Lung (tissue), 12 donors: ENCODE data around the gene PLEKHS1. TPM values are rescaled to one million over a fixed set of nuclear protein-coding genes. Genes with fewer than 3 reads are reported as not detected.
"Not testable (repeated sequence)": the region's sequence is repeated elsewhere in the genome, so short reads cannot be mapped to it uniquely, and the experiment has no call there.

Experiments
- ATAC-seq: fragments of 200-7000 bp; cut with Tn5 transposase; one replicate; pipeline ENCODE4 v1.9.1; 2020; ENCODE audit warnings: moderate number of reproducible peaks; ENCODE audit not compliant: insufficient read depth, low FRiP score
- DNase-seq, 3 donors: peaks; one replicate each; pipeline ENCODE4 v3.0.0-alpha.2; 2013 to 2017
- H3K27ac ChIP-seq, 2 donors: one replicate each; pipeline ENCODE4 v1.5.1; 2013; ENCODE audit warnings: mild to moderate bottlenecking in 2 of 2, moderate library complexity in 2 of 2, control low read depth in 1 of 2, inconsistent platforms in 1 of 2, low read depth in 1 of 2, low read length in 1 of 2
- H3K27me3 ChIP-seq, 3 donors: one replicate each; pipeline ENCODE4 v1.5.1; 2013; ENCODE audit warnings: low read length in 2 of 3; ENCODE audit not compliant: control insufficient read depth in 3 of 3, insufficient read depth in 3 of 3
- H3K36me3 ChIP-seq, 4 donors: one replicate each; pipeline ENCODE4 v1.5.1; 2013; ENCODE audit warnings: low read length in 4 of 4, mild to moderate bottlenecking in 1 of 4, moderate library complexity in 1 of 4; ENCODE audit not compliant: control insufficient read depth in 4 of 4, insufficient read depth in 4 of 4
- H3K4me1 ChIP-seq, 5 donors: one replicate each; pipeline ENCODE4 v1.5.1; 2013; ENCODE audit warnings: low read length in 5 of 5, mild to moderate bottlenecking in 2 of 5, moderate library complexity in 1 of 5; ENCODE audit not compliant: control insufficient read depth in 5 of 5, insufficient read depth in 5 of 5
- H3K4me3 ChIP-seq: one replicate; pipeline ENCODE4 v1.5.1; 2013; ENCODE audit warnings: mild to moderate bottlenecking, control low read depth, moderate library complexity
- H3K9ac ChIP-seq, 2 donors: one replicate each; pipeline ENCODE4 v1.5.1; 2013; ENCODE audit warnings: low read length in 2 of 2, control low read depth in 1 of 2; ENCODE audit not compliant: insufficient read depth in 1 of 2
- H3K9me3 ChIP-seq, 4 donors: one replicate each; pipeline ENCODE4 v1.5.1; 2013; ENCODE audit warnings: low read length in 3 of 4, mild to moderate bottlenecking in 1 of 4, moderate library complexity in 1 of 4; ENCODE audit not compliant: control insufficient read depth in 4 of 4, insufficient read depth in 3 of 4
- CTCF ChIP-seq: IDR thresholded peaks from 2 replicates; pipeline ENCODE4 v1.5.1; 2012; ENCODE audit warnings: mild to moderate bottlenecking; ENCODE audit errors: control extremely low read depth, extremely low read depth
- WGBS, 2 donors: extraction: QIAGEN DNeasy Blood & Tissue Kit; methylation state at CpG; one replicate each; pipeline ENCODE4 v1.1.7; 2013; 5-methylcytosine and 5-hydroxymethylcytosine counted together
- polyA plus RNA-seq, 2 donors: library from polyadenylated mRNA; stranded (reverse); fragments of 200-250 nt; gene quantifications; one replicate each; pipeline ENCODE4 v1.2.1, GENCODE V29; 2013
- total RNA-seq, 2 donors: library from RNA; depleted of rRNA in 1 of 2; stranded (reverse); fragments of >200 nt in 1 of 2; gene quantifications; one replicate each; pipeline ENCODE4 v1.2.1, GENCODE V29; 2014 to 2021
- donor health status: control.
- donor health status: control.
- donor health status: Bipolar disorder and iron deficiency.
- donor health status: healthy.
- donor health status: DM: yes; HTN: yes; CAD: no.

PLEKHS1 gene
- total and polyA plus RNA-seq, 4 donors, result 4.2 to 21.9 (median 10.4) TPM

- WGBS, 2 donors, result 80 to 89% methylated on average over 6 of the region's 6 CpGs
- DNase-seq (peak; percentile 24 to 90 (median 86)), ATAC-seq (no peak)
- H3K9me3 ChIP-seq, result no peaks in the 10 kb centered on the region
- no peak for TF ChIP-seq CTCF
- H3K4me3 ChIP-seq, result no peak overlapping the region
- no peak overlapping the region for H3K27ac ChIP-seq
- H3K36me3 ChIP-seq, result no peaks in the 10 kb centered on the region
- H3K27me3 ChIP-seq, result no peaks in the 10 kb centered on the region
- H3K9ac ChIP-seq, result no peak overlapping the region
- H3K4me1 ChIP-seq, result peaks cover 0 to 19% (median 0%) of the 10 kb centered on the region in 5 donors
These were observed 50.1 kb downstream of the PLEKHS1 start for GRCh38 chr10:113801569-113801968.

- Histone ChIP-seq H3K4me1 (peaks cover 0 to 19% (median 0%) of the 10 kb centered on the region in 5 donors), H3K36me3 (no peaks in the 10 kb centered on the region), H3K27ac (no peak overlapping the region), H3K9me3 (no peaks in the 10 kb centered on the region), H3K27me3 (no peaks in the 10 kb centered on the region), H3K4me3 (no peak overlapping the region), H3K9ac (no peak overlapping the region)
- DNase-seq, result peak in 2 of 3 donors; percentile 40 to 41
- no peak for ATAC-seq
- 12 to 34% methylated on average over 4 of the region's 4 CpGs for WGBS, 2 donors
- no peak for TF ChIP-seq CTCF
These were observed 51.5 kb downstream of the PLEKHS1 start for GRCh38 chr10:113802997-113803396.

- Histone ChIP-seq H3K27me3 (no peaks in the 10 kb centered on the region), H3K9ac (no peak overlapping the region), H3K9me3 (no peaks in the 10 kb centered on the region), H3K27ac (no peak overlapping the region), H3K36me3 (no peaks in the 10 kb centered on the region), H3K4me1 (peaks cover 0 to 17% (median 0%) of the 10 kb centered on the region in 5 donors), H3K4me3 (no peak overlapping the region)
- no peak for DNase-seq
- no peak for TF ChIP-seq CTCF
- no peak for ATAC-seq
- 97% methylated on average over 4 of the region's 4 CpGs for WGBS, 2 donors
These were observed 55.0 kb downstream of the PLEKHS1 start for GRCh38 chr10:113806503-113806902.

- DNase-seq, result no peak
- 86 to 87% methylated on average over 3 of the region's 3 CpGs for WGBS, 2 donors
- no peaks in the 10 kb centered on the region for H3K36me3 ChIP-seq
- H3K9me3 ChIP-seq, result no peaks in the 10 kb centered on the region
- H3K9ac ChIP-seq, result no peak overlapping the region
- ATAC-seq, result no peak
- H3K4me1 ChIP-seq, result peaks cover 0 to 6% (median 0%) of the 10 kb centered on the region in 5 donors
- no peak overlapping the region for H3K27ac ChIP-seq
- no peaks in the 10 kb centered on the region for H3K27me3 ChIP-seq
- no peak for TF ChIP-seq CTCF
- H3K4me3 ChIP-seq, result no peak overlapping the region
These were observed 56.7 kb downstream of the PLEKHS1 start for GRCh38 chr10:113808168-113808567.

GRCh38 chr10:113814700-113815099 is 63.2 kb downstream of the PLEKHS1 start:
- ATAC-seq, H3K4me3 ChIP-seq, H3K4me1 ChIP-seq, DNase-seq, H3K9ac ChIP-seq, H3K36me3 ChIP-seq, H3K9me3 ChIP-seq, H3K27me3 ChIP-seq, H3K27ac ChIP-seq: not testable (repeated sequence)
- 87 to 90% methylated on average over 1 of the region's 1 CpG for WGBS, 2 donors
